ENCODE measurements around the gene BCL2L2.

Gene BCL2L2

DNA sequence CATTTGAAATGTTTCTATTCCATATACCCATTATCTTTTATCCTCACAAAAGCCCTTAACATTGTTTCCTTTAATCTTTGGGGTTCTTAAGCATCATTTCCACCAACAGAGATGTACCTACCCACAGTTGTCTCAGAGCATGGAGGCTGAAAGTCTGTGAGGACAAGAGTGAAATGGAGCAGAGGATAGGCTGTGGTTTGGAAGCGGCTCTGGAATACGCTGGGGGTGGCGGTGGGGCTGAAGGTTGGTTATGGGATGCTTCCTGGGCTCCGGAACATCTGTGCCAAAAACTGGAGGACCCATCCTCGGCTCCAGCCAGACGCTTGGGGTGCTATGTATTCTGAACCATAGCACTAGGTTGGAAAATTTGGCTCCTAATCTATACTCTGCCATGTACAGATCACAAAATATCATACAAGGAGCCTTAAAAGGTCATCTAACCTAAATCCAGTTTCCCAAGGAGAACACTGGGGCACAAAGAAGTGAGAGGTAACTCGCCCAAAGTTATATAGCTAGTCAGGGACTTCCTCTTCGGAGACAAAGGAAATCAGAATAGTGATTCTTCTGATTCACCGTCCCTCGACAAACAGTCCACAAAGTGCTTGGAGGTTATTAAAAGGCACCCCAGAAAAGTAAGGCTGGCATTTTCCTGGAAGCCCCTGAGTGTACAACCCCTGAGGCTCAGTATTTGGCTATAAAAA lies 6.5 kb upstream of the BCL2L2 start:
- DNase-seq, result no peak

DNA sequence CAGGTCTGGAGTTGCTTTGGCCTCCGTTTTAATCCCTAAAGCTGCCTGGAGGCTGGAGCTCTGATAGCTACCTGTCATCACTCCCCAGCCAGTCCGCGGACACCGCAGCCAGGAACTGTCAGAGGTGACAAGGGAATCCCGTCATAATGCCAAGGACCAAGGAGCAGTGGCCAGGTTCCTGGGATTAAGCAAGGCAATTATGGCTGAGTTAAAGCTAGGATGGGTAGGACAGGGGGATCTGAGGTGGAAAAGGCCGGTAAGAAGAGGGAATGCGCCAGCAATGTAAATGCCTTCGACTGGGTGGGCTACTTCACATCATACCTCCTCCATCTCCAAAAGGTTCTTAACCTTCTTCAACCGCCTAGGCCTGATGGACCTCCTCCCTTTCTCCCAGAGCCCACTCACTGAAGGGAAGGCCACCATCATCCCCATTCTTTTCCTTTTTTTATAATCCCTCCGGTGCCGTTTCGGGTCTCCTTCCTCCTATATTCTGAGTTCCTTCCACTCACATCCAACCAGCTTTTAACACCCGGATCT lies 5.9 kb upstream of the BCL2L2 start:
- peak in 1 of 2 experiments; percentile 26 for DNase-seq

DNA sequence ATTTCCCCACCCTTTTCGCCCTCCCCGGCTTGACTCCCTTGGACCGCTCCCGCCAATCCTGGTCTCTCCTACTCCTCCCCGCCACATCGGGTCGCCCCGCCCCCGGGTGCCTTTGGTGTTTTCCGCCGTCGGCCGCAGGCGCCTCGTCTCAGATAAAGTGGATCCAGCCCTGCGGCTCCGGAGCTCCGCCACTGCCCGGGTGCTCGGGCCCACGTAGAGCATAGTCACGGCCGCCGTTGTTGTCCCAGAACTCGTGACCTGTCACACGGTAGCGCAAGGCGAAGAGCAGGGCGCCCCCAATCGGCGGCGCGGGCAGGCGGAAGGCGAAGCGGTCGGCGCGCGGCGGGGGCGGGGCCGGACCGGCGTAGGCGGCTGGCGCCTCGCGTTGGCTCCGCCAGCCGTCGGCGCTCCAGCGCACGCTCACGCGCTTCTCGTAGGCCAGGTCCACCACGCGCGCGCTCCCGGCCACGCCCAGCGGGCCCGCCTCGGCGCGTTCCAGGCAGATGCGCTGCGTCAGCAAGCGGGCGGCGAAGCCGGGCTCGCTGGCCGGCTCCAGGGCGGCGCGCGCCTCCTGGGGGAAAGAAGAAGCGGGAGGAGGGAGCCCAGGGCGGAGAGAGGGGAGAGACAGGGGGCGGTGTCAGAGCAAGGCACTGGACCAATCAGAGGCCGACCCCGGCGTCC lies 5.2 kb upstream of the BCL2L2 start:
- DNase-seq, result peak; percentile 97 to 100

DNA sequence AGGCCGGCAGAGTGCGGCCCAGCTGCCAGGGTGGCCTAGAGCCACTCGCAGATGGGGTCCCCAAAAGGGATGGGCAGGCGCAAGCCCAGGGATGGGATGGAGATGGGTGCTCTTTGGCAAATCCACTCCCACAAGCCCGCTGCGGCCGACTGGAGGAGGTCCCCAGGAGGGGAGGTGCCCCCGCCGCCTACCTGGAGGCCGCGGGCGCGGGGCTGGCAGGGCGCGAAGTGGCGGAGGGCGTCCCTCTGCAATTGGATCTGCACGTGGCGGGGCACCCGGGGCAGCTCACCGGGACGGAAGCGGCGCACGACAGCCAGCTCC lies 4.7 kb upstream of the BCL2L2 start:
- DNase-seq, result no peak

DNA sequence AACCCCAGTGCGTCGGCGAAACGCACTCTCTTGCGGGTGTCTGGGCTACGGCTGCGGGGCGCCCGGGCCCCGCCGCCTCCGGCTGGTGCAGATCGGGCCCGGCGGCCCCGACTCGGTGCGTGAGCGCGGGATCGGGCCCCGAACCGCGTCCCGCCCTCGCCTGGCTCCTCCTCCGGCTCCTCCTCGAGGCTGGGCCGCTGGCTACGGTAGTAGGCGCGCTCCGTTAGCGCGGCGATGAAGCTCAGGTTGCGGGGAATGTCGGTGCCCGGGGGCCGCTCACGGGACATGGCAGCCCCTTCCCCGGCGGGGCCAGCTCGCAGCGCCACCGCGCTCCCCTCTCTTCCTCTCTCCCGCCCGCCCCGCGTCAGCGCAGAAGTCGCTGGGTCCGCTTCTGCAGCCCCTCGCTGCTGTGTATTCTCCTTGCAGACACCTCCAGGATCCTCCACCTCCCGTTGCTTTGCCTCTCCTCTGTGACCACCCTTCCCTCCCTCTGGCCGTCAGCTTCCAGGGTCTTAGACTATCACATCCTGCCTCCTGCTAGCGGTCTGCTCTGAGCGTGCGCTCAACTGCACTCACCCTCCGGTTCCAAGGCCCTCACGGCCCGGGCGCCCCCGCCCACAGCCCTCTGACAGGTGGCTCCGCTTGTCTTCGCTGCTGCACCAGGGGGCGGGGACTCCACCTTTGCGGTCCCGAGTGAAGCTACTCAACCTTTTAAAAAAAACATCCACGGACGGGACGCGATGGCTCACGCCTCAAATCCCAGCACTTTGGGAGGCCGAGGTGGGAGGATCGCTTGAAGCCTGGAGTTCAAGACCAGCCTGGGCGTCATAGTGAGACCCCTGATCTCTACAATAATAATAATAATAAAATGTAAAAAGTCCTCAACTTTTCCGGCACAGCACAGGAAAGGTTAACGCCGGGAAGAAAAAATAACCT lies 4.1 kb upstream of the BCL2L2 start, which contains the start of gene PPP1R3E:
PPP1R3E (minus strand) TSS at position 570 of the 936 bp plus-strand sequence; CDS start at position 287, 283 bp downstream.
- peak; percentile 64 to 72 for DNase-seq

DNA sequence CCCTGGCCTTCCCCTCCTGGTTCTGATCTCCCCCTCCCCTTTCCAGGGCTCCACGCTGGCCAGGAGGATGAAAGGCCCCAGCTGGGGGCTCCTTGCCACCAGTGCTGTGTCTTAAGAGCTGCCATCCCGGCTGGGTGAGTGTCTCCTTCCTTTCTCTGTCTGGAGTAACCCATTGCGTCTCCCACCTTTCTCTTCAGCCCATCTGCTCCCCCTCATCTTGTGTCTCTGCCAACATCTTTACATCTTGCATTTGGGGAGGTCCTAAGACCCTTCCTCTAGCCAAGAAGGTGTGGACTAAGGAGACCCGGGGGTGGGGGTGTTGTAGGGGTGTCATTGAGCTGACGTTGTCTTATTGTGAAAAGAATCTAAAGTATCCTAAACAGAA lies 505 bp downstream of the BCL2L2 start:
- DNase-seq, result no peak

DNA sequence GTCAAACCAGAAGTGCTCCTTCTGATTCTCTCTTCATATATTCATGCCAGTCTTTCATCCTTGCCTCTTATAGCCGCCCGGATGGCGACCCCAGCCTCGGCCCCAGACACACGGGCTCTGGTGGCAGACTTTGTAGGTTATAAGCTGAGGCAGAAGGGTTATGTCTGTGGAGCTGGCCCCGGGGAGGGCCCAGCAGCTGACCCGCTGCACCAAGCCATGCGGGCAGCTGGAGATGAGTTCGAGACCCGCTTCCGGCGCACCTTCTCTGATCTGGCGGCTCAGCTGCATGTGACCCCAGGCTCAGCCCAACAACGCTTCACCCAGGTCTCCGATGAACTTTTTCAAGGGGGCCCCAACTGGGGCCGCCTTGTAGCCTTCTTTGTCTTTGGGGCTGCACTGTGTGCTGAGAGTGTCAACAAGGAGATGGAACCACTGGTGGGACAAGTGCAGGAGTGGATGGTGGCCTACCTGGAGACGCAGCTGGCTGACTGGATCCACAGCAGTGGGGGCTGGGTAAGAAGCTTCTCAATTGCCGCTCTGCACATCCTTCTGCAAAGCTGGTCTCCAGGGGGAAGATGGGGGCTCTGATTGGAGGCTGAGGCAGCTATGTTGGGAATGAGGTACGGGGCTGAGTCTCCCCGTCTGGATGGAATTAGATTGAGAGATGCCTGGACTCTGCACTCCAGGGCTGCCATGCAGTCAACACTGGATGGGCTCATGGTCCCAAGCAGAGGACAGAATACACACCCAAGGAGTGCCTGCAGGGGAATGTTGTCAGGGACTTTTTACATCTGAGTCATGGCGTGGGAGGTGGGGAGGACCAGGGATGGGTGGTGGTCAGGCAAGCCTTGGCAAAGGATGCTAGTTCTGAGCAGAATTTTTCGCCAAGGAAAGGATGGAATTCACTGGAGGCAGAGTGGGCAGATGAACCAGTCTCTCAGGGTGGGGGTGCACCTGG lies 1.3 kb downstream of the BCL2L2 start:
- no peak for DNase-seq

DNA sequence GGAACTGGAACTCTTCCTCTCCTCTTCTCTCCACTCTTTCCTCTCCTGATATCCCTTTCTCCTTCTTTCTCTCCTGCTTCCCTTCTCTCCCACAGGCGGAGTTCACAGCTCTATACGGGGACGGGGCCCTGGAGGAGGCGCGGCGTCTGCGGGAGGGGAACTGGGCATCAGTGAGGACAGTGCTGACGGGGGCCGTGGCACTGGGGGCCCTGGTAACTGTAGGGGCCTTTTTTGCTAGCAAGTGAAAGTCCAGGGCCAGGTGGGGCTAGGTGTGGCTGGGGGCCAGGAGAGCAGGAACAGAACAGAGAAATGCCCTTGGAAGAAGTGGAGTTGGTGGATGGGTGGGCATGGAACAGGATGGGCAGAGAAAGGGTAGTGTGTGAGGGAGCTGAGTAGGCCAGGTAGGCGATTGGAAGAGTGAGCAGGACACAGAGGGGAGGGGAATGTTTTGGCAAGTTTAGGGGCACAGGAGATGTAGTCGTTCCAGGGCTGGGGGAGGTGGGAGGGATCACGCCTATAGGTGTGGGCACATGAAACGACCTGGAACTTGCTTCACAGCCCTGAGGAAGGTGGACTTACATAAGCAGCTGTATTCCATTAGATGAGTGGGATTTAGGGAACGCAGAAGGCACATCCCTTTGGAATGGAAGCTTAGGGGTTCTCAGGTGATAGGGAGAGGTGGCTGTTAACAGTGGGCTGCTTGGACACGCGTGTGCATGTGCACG lies 2.2 kb downstream of the BCL2L2 start:
- no peak for DNase-seq

DNA sequence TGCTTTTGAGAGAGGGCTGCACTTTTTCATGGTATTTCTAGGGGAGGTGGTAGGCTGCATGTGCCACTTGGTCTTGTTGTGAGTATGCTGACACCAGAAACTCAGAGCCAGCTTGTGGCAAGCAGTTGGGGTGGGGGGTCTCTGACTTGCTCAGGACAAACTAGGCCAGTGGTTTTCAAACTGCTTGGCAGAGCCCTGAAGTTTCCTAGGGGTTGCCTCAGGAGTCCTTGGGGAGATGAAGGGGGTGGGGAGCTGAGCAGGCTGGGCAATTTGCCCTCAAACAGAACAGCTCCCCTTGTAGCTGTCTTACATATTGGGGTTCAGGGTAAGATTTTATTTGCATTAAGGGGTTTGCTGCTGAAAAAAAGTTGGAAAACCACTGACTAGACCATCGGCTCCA lies 3.9 kb downstream of the BCL2L2 start:
- DNase-seq, result no peak

DNA sequence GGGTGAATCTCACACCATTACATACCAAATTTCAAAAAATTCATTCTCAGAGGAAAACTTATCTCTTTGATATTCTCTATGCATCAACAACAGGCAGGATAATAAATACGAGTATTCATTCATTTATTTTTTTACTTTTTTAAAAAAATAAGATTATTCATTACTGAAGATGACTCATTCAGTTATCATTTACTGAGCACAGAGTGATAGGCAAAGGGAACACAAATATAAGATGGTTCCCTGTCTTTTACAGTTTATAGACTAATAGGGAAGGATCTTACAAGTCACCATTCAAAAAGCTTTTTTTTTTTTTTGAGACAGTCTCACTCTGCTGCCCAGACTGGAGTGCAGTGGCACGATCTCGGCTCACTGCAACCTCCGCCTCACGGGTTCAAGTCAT lies 9.7 kb downstream of the BCL2L2 start:
- no peak for DNase-seq

DNA sequence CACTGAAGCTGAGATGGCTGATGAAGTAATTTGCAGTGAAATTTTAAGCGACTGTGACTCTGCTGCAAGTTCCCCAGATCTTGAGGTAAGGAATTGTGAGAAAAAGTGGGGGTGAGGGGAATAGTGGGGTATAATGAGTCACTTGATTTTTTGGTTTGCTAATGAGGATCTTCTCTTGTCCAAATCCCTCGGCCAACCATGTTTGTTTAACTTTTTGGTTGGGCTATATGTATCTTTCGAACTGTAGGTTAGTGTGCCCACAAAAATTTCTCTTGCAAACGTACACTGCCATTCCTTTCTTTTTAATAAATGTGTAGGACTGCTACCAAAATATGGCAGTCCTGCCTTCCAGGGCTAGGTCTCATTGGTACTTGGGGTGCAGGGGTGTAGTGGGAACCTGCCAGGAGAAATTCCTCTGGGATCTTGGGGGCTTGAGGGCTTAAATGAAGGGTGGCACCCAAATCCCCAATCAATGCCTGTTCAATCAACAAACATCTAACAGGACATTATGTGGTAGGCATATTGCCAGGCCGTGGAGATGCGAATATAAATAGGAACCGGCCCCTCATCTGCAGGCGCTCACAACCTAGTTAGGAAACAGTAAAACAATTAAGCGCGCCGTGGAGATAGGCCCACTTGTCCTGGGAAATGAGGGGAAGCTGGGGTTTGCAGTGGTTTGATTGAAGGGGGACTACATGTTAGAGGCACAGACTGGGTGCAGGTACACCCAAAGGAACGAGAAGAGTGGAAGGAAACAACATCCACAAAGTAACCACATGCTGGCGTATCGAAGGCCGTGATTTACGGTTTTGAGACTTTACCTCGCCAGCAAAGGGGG lies 13.3 kb downstream of the BCL2L2 start:
- DNase-seq, result no peak

DNA sequence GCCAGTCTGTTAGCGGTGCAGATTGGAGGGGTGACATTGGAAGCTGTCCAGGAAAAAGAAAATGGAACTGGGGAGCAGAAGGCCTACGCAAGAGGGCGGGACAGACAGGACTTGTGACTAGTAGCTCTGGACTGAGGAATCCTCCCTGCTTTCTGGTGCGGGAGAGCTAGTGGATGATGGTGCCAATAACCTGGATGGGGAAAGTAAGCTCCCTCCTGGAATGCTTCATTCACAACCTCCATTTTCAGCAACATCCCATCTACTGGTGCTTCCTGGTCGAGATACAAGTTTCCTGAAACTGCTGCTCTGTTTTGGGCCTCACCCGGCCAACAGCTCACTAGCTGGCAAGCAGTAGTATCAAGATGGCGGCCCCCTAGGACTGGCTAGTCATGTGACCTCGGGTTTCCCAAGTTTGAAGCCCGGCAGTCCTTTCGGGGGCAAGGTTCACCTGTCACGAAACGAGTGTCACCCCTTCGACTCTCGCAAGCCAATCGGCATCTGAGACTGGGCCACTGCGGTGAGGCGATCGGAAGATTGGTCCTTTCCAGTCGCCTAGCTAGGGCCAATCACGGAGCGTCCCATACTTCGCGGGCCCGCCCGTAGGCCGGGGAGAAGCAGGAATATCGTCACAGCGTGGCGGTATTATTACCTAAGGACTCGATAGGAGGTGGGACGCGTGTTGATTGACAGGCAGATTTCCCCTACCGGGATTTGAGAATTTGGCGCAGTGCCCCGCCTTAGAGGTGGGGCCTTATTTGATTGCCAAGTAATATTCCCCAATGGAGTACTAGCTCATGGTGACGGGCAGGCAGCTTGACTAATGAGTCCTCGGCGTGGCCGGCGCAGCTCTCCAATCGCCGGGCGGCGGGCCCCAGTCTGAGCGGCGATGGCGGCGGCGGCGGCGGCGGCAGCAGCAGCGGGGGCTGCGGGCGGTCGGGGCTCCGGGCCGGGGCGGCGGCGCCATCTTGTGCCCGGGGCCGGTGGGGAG lies 14.2 kb downstream of the BCL2L2 start, which contains the start of gene PABPN1:
PABPN1 (plus strand) TSS at position 874 of the 988 bp plus-strand sequence; CDS start at position 887, 13 bp downstream.
- DNase-seq, result peak; percentile 99 to 100

DNA sequence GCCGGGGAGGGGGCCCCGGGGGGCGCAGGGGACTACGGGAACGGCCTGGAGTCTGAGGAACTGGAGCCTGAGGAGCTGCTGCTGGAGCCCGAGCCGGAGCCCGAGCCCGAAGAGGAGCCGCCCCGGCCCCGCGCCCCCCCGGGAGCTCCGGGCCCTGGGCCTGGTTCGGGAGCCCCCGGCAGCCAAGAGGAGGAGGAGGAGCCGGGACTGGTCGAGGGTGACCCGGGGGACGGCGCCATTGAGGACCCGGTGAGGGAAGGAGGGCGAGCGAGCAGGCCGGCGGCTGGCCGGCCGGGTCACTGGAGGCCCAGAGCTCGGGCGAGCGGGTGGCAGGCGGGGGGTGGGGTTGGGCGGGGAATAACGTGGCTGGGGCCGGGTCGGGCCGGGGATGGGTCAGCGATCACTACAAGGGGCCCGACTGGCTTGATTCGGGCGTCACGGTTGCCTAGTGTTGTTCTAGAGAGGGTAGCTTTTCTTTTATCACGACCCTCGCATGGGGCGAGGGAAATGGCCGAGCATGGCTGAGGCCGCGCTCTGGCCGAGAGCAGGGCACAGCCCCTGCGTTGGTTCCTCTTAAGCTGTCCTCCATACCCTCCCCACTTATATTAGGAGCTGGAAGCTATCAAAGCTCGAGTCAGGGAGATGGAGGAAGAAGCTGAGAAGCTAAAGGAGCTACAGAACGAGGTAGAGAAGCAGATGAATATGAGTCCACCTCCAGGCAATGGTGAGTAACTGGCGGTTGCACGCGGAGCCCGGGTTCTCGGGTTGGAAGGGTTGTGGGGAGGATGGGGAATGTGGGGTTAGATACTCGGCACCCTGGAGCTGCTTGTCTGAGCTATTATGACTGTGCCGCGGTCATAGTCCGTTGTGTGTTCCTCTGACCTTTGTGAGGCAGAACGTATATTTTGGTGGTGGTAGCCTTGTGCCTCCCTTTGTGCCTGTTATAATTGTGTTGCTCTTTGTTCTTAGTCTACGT lies 15.2 kb downstream of the BCL2L2 start:
- DNase-seq, result no peak

DNA sequence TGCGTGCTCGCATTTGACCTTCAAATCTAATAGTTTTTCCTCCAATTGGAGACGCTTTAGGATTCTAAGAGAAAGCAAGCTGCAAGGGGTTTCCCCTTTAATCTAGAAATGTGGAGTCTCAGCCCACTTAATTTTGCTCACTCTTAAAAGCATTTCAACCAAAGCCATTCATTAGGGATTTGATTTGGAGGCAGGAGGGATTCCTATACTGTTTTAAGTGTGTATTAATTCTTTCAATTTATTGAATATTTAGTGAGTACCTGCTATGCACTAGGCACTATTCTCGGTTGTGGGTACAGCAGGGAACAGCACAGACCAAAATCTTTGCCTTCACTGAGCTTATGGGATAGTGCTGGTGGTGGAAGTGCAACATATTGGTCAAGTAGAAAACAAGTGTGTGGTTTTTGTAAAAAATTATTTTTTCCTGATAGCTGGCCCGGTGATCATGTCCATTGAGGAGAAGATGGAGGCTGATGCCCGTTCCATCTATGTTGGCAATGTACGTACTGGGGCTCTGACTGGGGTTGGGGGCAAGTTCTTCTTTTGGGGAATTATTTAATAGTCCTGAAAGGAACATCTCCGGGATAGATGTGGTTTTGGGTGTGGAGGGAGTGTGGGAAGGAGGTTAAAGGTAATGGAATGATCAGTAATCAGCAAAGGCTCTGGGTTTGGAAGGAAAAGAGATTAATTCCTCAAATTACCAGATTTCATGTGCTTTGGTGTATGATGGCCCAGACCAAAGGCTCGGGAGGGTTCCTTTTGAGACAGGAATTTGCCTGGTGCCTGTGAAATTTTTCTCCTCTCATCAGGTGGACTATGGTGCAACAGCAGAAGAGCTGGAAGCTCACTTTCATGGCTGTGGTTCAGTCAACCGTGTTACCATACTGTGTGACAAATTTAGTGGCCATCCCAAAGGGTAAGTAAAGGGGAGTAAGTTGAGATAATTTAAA lies 16.2 kb downstream of the BCL2L2 start:
- DNase-seq, result no peak

DNA sequence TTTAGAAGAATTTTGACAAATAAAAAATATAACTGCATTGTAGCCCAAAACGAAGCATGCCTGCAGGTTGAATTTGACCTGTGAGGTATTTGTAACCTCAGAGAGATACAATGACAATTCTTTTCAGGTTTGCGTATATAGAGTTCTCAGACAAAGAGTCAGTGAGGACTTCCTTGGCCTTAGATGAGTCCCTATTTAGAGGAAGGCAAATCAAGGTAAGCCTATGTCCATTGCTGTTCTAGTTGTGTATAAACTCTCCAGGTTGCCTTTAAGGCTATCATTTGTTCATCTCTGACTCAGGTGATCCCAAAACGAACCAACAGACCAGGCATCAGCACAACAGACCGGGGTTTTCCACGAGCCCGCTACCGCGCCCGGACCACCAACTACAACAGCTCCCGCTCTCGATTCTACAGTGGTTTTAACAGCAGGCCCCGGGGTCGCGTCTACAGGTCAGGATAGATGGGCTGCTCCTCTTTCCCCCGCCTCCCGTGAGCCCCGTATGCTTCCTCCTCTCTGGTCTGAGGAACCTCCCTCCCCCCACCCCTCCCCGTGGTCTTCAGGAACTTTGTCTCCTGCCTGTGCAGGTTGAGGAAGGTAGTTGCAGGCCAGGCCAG lies 17.3 kb downstream of the BCL2L2 start:
- DNase-seq, result no peak

DNA sequence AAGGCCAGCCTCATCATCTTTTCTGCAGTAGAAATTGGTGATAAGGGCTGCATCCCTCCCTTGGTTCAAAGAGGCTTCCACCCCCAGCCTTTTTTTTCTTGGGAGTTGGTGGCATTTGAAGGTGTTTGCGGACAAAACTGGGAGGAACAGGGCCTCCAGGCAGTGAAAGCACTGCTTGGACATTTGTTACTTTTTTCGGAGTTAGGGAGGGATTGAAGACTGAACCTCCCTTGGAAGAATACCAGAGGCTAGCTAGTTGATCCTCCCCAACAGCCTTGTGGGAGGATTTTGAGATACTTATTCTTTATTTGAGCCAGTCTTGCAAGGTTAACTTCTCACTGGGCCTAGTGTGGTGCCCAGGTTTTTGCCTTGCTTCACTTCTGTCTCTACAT lies 17.8 kb downstream of the BCL2L2 start:
- DNase-seq, result no peak

Data from NCI-H446 (cell line).